HepG2 (cell line): ENCODE measurements around the gene EFCAB8. TPM values are rescaled to one million over a fixed set of nuclear protein-coding genes. Genes with fewer than 3 reads are reported as not detected.

Experiments
- BORCS8-MEF2B ChIP-seq: sonication (generic); formaldehyde crosslinking; IDR thresholded peaks from 2 replicates; pipeline ENCODE4 v1.8.0; 2022; ENCODE audit warnings: mild to moderate bottlenecking, missing genetic modification reagents
- FOSL1 ChIP-seq: sonication (generic); formaldehyde crosslinking; IDR thresholded peaks from 2 replicates; pipeline ENCODE4 v1.9.0; 2021; ENCODE audit warnings: missing genetic modification reagents, borderline replicate concordance
- GRHL1 ChIP-seq: sonication (generic); formaldehyde crosslinking; conservative IDR thresholded peaks from 2 replicates; pipeline ENCODE4 v1.8.0; 2022; ENCODE audit warnings: missing genetic modification reagents
- HBP1 ChIP-seq: IDR thresholded peaks from 2 replicates; pipeline ENCODE4 v1.6.1; 2016; ENCODE audit warnings: low read depth, control low read depth
- HOXA7 ChIP-seq: sonication (generic); formaldehyde crosslinking; IDR thresholded peaks from 2 replicates; pipeline ENCODE4 v1.8.1; 2022; ENCODE audit warnings: mild to moderate bottlenecking, missing genetic modification reagents, moderate library complexity
- KAT8 ChIP-seq: IDR thresholded peaks from 2 replicates; pipeline ENCODE4 v1.6.1; 2016; ENCODE audit warnings: missing genetic modification reagents, missing compliant biosample characterization
- KLF12 ChIP-seq: sonication (generic); formaldehyde crosslinking; IDR thresholded peaks from 2 replicates; pipeline ENCODE4 v1.4.0; 2020; ENCODE audit warnings: missing genetic modification reagents, borderline replicate concordance
- PCBP1 ChIP-seq: fragments of 200-400 bp; formaldehyde crosslinking; IDR thresholded peaks from 2 replicates; pipeline ENCODE4 v1.6.1; 2017; ENCODE audit warnings: mild to moderate bottlenecking, low read depth, low read length, borderline replicate concordance
- RBAK ChIP-seq: sonication (generic); formaldehyde crosslinking; IDR thresholded peaks from 2 replicates; pipeline ENCODE4 v1.5.1; 2020; ENCODE audit warnings: mild to moderate bottlenecking, missing genetic modification reagents
- SUZ12 ChIP-seq: fragments of 150-350 bp; IDR thresholded peaks from 2 replicates; pipeline ENCODE4 v1.6.1; 2014; ENCODE audit warnings: low read depth, low read length
- THAP11 ChIP-seq: IDR thresholded peaks from 2 replicates; pipeline ENCODE4 v1.6.1; 2016; ENCODE audit warnings: missing biosample characterization, missing genetic modification reagents
- ZBTB25 ChIP-seq: IDR thresholded peaks from 2 replicates; pipeline ENCODE4 v1.6.1; 2018; ENCODE audit warnings: missing genetic modification reagents
- ZNF546 ChIP-seq: sonication (generic); formaldehyde crosslinking; conservative IDR thresholded peaks from 2 replicates; pipeline ENCODE4 v1.8.1; 2023; ENCODE audit warnings: mild to moderate bottlenecking, missing genetic modification reagents
- ZNF710 ChIP-seq: sonication (generic); formaldehyde crosslinking; IDR thresholded peaks from 2 replicates; pipeline ENCODE4 v1.5.0; 2020; ENCODE audit warnings: mild to moderate bottlenecking, missing genetic modification reagents, borderline replicate concordance
- ZNF768 ChIP-seq: sonication (generic); formaldehyde crosslinking; IDR thresholded peaks from 2 replicates; pipeline ENCODE4 v1.4.0; 2020; ENCODE audit warnings: missing genetic modification reagents
- polyA plus RNA-seq, 8 experiments: library from polyadenylated mRNA; depleted of rRNA in 3 of 8; stranded (reverse) in 7 of 8; unstranded in 1 of 8; fragments of >200 nt; fragmentation: Illumina TruSeq in 4 of 8; extraction: Trizol in 4 of 8; gene quantifications; 2 replicates each; pipeline versions ENCODE4 v1.2.1 to v1.2.3, GENCODE V29; 2011 to 2016; ENCODE audit warnings: low read depth in 4 of 8, missing spikeins in 1 of 8, mixed read lengths in 1 of 8; ENCODE audit not compliant: insufficient read depth in 1 of 8
- total RNA-seq, 5 experiments: library from RNA; depleted of rRNA; stranded (reverse); fragments of >200 nt; fragmentation: Illumina TruSeq; extraction: Trizol; gene quantifications; 2 replicates each; pipeline ENCODE4 v1.2.3, GENCODE V29; 2016; ENCODE audit warnings: low read depth in 1 of 5
- TF ChIP-seq, protein P1 (sequence below): sonication (generic); formaldehyde crosslinking; IDR thresholded peaks from 2 replicates; pipeline ENCODE4 v1.5.0; 2020; ENCODE audit warnings: missing genetic modification reagents
- TF ChIP-seq, protein P2 (sequence below): sonication (generic); formaldehyde crosslinking; IDR thresholded peaks from 2 replicates; pipeline ENCODE4 v1.4.0; 2020; ENCODE audit warnings: missing genetic modification reagents

EFCAB8 gene
- total and polyA plus RNA-seq, 2 of the 13 experiments (the other 11 are each of a cell fraction or from before 2014, with no cell fraction given): 0.15 to 0.22 TPM

DNA sequence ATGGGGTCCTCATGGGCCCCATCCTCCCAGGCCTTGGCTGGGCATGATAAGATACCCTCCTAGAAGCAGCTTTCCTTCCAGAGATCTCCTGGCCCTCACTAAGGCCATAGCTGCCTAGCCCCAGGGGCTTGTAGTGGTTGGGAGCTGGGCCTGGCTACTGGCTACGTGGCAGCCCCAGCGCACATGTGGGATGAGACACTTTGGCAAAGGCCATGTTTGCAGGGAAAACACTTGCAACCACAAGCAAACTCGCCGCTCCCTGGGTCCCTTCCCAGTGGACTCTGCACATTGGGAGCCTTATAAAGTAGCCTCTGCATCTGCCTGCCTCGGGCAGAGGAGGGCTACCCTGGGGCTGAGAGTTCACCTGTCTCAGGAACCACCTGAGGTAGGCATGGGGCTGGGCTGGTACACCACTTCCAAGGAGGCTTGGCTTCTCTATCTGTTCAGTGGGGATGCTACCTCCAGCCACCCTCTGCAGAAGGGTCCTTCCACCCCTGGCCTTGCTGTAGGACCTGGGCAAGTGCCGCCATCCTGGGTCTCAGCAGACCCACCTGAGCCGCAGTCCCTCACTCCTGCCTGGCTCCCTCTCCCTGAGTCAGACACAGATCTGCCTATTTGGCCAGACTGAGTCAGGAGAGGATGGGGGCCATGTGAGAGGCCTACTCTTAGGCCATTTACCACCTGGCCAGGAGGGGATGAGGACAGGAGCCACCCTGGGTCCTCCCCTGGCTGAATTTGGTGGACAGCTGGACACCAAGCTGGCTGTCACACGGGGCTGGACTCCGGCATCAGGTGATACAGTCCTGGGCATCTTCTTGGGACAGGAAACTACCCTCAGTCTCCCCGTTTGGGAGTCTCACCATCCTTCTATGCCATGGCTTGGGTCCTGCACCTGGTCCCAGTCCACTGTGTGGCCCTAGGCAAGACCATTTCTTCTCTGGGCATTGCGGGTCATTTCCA, 148.9 kb downstream of the EFCAB8 start, which contains the start of gene BPIFB2 (continued):
- no peak for TF ChIP-seq HOXA7 (CRISPR knock-in tag)
- peak; percentile 75 for TF ChIP-seq THAP11 (CRISPR knock-in tag)
- peak; percentile 40; the same call in 1 of the 2 replicates for TF ChIP-seq RBAK (CRISPR knock-in tag)
- peak; percentile 50; the same call in 1 of the 2 replicates for TF ChIP-seq KLF12 (CRISPR knock-in tag)
- TF ChIP-seq FOSL1 (CRISPR knock-in tag): no peak
- TF ChIP-seq PCBP1: peak; percentile 78; the same call in 1 of the 2 replicates
- TF ChIP-seq ZNF546 (CRISPR knock-in tag): no peak; the same call in 1 of the 2 replicates
- no peak; the same call in none of the 2 replicates for TF ChIP-seq ZBTB25 (CRISPR knock-in tag)
- no peak for TF ChIP-seq GRHL1
- TF ChIP-seq ZNF768: peak; percentile 3; the same call in 1 of the 2 replicates
- TF ChIP-seq BORCS8-MEF2B: peak; percentile 92
- no peak; the same call in 1 of the 2 replicates for TF ChIP-seq HBP1
- TF ChIP-seq KAT8 (CRISPR knock-in tag): peak; percentile 68
- TF ChIP-seq, protein P1, sequence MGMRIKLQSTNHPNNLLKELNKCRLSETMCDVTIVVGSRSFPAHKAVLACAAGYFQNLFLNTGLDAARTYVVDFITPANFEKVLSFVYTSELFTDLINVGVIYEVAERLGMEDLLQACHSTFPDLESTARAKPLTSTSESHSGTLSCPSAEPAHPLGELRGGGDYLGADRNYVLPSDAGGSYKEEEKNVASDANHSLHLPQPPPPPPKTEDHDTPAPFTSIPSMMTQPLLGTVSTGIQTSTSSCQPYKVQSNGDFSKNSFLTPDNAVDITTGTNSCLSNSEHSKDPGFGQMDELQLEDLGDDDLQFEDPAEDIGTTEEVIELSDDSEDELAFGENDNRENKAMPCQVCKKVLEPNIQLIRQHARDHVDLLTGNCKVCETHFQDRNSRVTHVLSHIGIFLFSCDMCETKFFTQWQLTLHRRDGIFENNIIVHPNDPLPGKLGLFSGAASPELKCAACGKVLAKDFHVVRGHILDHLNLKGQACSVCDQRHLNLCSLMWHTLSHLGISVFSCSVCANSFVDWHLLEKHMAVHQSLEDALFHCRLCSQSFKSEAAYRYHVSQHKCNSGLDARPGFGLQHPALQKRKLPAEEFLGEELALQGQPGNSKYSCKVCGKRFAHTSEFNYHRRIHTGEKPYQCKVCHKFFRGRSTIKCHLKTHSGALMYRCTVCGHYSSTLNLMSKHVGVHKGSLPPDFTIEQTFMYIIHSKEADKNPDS: no peak
- TF ChIP-seq, protein P2, sequence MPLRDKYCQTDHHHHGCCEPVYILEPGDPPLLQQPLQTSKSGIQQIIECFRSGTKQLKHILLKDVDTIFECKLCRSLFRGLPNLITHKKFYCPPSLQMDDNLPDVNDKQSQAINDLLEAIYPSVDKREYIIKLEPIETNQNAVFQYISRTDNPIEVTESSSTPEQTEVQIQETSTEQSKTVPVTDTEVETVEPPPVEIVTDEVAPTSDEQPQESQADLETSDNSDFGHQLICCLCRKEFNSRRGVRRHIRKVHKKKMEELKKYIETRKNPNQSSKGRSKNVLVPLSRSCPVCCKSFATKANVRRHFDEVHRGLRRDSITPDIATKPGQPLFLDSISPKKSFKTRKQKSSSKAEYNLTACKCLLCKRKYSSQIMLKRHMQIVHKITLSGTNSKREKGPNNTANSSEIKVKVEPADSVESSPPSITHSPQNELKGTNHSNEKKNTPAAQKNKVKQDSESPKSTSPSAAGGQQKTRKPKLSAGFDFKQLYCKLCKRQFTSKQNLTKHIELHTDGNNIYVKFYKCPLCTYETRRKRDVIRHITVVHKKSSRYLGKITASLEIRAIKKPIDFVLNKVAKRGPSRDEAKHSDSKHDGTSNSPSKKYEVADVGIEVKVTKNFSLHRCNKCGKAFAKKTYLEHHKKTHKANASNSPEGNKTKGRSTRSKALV (CRISPR knock-in tag): peak; percentile 80; the same call in 1 of the 2 replicates
- no peak for TF ChIP-seq SUZ12
- peak; percentile 80 for TF ChIP-seq ZNF710 (CRISPR knock-in tag)
